Measurements from ENCODE around the gene USP8.

Gene USP8

DNA sequence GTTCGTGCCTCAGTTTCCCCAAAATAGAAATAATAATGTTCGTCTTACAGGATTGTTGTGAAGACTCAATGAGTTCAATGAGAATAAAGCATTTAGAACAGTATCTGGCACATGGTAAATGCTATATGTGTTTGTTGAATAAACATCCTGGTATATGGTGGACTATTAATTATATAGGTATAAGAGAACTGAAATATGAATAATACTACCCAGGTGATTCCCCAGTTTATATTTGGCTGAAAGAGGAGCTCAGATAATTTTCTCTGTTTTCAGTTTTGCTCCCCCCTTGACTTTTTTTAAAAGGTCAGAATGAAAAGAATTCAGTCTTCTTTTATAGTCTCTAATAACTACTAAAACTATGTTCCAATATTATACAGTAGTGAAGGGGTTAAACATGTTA lies 46.9 kb downstream of the USP8 start:
- no peak overlapping the region for H3K4me2 ChIP-seq (ENCODE audit: low read depth, low read length)
- no peak overlapping the region for H3K4me3 ChIP-seq (ENCODE audit: low read length)
- no peaks in the 10 kb centered on the region for H3K4me1 ChIP-seq (ENCODE audit: low read length)
- H3K79me2 ChIP-seq (ENCODE audit: low read length) = no peaks in the 10 kb centered on the region
- no peak overlapping the region for H2AFZ ChIP-seq (ENCODE audit: low read length)
- H3K9ac ChIP-seq (ENCODE audit: low read length) = no peak overlapping the region
- H3K9me3 ChIP-seq (replicated peaks; ENCODE audit: insufficient read depth, low read length) = no peaks in the 10 kb centered on the region
- H3K36me3 ChIP-seq (replicated peaks; ENCODE audit: insufficient read depth, low read length) = no peaks in the 10 kb centered on the region; the same call in 1 of the 2 replicates
- no peaks in the 10 kb centered on the region for H3K9me2 ChIP-seq (replicated peaks; ENCODE audit: insufficient read depth, low read length)
- H3K27me3 ChIP-seq (replicated peaks; ENCODE audit: insufficient read depth, low read length) = no peaks in the 10 kb centered on the region
- no peak overlapping the region for H3K27ac ChIP-seq (ENCODE audit: low read length)
- H3F3A ChIP-seq (ENCODE audit: insufficient read depth, low read length) = no peaks in the 10 kb centered on the region
- TF ChIP-seq EZH2 (optimal IDR thresholded peaks at IDR 0.05; ENCODE audit: low read depth, low read length) = no peak
- TF ChIP-seq, protein P1, sequence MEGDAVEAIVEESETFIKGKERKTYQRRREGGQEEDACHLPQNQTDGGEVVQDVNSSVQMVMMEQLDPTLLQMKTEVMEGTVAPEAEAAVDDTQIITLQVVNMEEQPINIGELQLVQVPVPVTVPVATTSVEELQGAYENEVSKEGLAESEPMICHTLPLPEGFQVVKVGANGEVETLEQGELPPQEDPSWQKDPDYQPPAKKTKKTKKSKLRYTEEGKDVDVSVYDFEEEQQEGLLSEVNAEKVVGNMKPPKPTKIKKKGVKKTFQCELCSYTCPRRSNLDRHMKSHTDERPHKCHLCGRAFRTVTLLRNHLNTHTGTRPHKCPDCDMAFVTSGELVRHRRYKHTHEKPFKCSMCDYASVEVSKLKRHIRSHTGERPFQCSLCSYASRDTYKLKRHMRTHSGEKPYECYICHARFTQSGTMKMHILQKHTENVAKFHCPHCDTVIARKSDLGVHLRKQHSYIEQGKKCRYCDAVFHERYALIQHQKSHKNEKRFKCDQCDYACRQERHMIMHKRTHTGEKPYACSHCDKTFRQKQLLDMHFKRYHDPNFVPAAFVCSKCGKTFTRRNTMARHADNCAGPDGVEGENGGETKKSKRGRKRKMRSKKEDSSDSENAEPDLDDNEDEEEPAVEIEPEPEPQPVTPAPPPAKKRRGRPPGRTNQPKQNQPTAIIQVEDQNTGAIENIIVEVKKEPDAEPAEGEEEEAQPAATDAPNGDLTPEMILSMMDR (IDR thresholded peaks at IDR 0.05; ENCODE audit: low read length) = no peak
- TF ChIP-seq EZH2phosphoT487 (IDR thresholded peaks at IDR 0.05; ENCODE audit: low read length) = no peak
- DNase-seq = no peak
- no peaks in the 10 kb centered on the region for H4K20me1 ChIP-seq (ENCODE audit: insufficient read depth, low read length)

DNA sequence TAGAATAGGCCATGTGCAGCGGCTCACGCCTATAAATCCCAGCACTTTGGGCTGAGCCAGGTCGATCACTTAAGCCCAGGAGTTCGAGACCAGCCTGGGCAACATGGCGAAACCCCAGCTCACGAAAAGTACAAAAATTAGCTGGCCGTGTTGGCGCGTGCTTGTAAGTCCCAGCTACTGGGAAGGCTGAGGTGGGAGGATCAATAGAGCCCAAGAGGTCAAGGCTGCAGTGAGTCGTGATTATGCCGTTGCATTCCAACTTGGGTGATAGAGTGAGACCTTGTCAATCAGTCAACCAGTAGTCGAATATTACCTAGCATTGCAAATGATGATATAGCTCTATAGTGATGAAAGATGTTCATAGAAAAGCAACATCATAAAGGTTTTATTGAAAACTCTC lies 51.9 kb downstream of the USP8 start:
- DNase-seq = no peak
- Histone ChIP-seq H3K4me3 (ENCODE audit: low read length) (no peak overlapping the region), H3K4me2 (ENCODE audit: low read depth, low read length) (no peak overlapping the region), H3K9ac (ENCODE audit: low read length) (no peak overlapping the region), H2AFZ (ENCODE audit: low read length) (no peak overlapping the region), H3K9me2 (replicated peaks; ENCODE audit: insufficient read depth, low read length) (no peaks in the 10 kb centered on the region), H3K27ac (ENCODE audit: low read length) (no peak overlapping the region), H3F3A (ENCODE audit: insufficient read depth, low read length) (no peaks in the 10 kb centered on the region), H3K4me1 (ENCODE audit: low read length) (no peaks in the 10 kb centered on the region), H3K9me3 (replicated peaks; ENCODE audit: insufficient read depth, low read length) (no peaks in the 10 kb centered on the region), H3K27me3 (replicated peaks; ENCODE audit: insufficient read depth, low read length) (no peaks in the 10 kb centered on the region), H3K36me3 (replicated peaks; ENCODE audit: insufficient read depth, low read length) (no peaks in the 10 kb centered on the region; the same call in none of the 2 replicates), H4K20me1 (ENCODE audit: insufficient read depth, low read length) (no peaks in the 10 kb centered on the region), H3K79me2 (ENCODE audit: low read length) (no peaks in the 10 kb centered on the region)
- no peak for TF ChIP-seq EZH2 (optimal IDR thresholded peaks at IDR 0.05; ENCODE audit: low read depth, low read length)
- TF ChIP-seq EZH2phosphoT487 (IDR thresholded peaks at IDR 0.05; ENCODE audit: low read length) = no peak
- TF ChIP-seq, protein P1 (IDR thresholded peaks at IDR 0.05; ENCODE audit: low read length) = no peak

DNA sequence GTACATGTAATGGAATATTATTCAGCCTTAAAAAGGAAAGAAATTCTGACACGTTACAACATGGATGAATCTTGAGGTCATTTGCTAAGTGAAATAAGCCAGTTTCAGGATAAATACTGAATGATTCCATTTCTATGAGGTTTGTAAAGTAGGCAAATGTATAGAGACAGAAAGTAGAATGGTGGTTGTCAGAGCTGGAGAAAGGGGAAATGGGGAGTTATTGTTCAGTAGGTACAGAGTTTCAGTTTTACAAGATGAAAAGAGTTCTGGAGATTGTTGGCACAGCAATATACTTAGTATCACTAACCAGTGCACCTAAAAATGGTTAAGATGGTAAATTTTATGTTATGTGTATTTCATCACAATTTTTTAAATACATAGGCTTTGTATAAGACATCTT lies 60.6 kb downstream of the USP8 start:
- Histone ChIP-seq H3K4me2 (ENCODE audit: low read depth, low read length) (no peak overlapping the region), H3K9me2 (replicated peaks; ENCODE audit: insufficient read depth, low read length) (no peaks in the 10 kb centered on the region), H3K36me3 (replicated peaks; ENCODE audit: insufficient read depth, low read length) (no peaks in the 10 kb centered on the region; the same call in 1 of the 2 replicates), H3F3A (ENCODE audit: insufficient read depth, low read length) (peaks cover 8% of the 10 kb centered on the region; the same call in 1 of the 2 replicates), H4K20me1 (ENCODE audit: insufficient read depth, low read length) (no peaks in the 10 kb centered on the region), H3K9ac (ENCODE audit: low read length) (no peak overlapping the region), H3K4me3 (ENCODE audit: low read length) (no peak overlapping the region), H3K27ac (ENCODE audit: low read length) (peak overlapping the region; percentile 38; the same call in 1 of the 2 replicates), H3K4me1 (ENCODE audit: low read length) (peaks cover 17% of the 10 kb centered on the region), H2AFZ (ENCODE audit: low read length) (no peak overlapping the region), H3K27me3 (replicated peaks; ENCODE audit: insufficient read depth, low read length) (no peaks in the 10 kb centered on the region), H3K79me2 (ENCODE audit: low read length) (no peaks in the 10 kb centered on the region), H3K9me3 (replicated peaks; ENCODE audit: insufficient read depth, low read length) (no peaks in the 10 kb centered on the region)
- DNase-seq = peak; percentile 67
- TF ChIP-seq, protein P1 (IDR thresholded peaks at IDR 0.05; ENCODE audit: low read length) = no peak
- TF ChIP-seq EZH2 (optimal IDR thresholded peaks at IDR 0.05; ENCODE audit: low read depth, low read length) = no peak
- TF ChIP-seq EZH2phosphoT487 (IDR thresholded peaks at IDR 0.05; ENCODE audit: low read length) = no peak
